H1 (cell line): ENCODE results near the gene APOL4. TPM values are rescaled to one million over a fixed set of nuclear protein-coding genes. Genes with fewer than 3 reads are reported as not detected.
A peak's percentile ranks its signal among the peaks of the same experiment; 100 is the strongest.

ENCODE experiments used
- CTCF ChIA-PET: fragments of 300-600 bp; sonication (Branson Sonifier 250); formaldehyde crosslinking; loops from one replicate; lab custom pipeline; 2021; ENCODE audit not compliant: partially characterized antibody; lab: Charles Lee
- POLR2A ChIA-PET: fragments of 300-600 bp; sonication (Branson Sonifier 250); formaldehyde crosslinking; loops from one replicate; lab custom pipeline; 2021; ENCODE audit warnings: inconsistent platforms; ENCODE audit not compliant: partially characterized antibody; lab: Charles Lee
- DNase-seq, 2 experiments: peaks; one replicate each; pipeline versions ENCODE4 v3.0.0 to v3.0.0-alpha.2; 2010 to 2022; ENCODE audit warnings: low spot score in 2 of 2, low read depth in 1 of 2, mixed read lengths in 1 of 2
- FAIRE-seq: peaks from 2 replicates; lab custom pipeline; 2011; peaks lifted over from hg19 to GRCh38; lab: Jason Lieb, UNC
- H2AFZ ChIP-seq: 2 replicates; pipeline ENCODE4 v1.8.1; 2012; ENCODE audit warnings: low read length, inconsistent platforms
- H2AK5ac ChIP-seq: 2 replicates; pipeline ENCODE4 v1.6.1; 2013; ENCODE audit warnings: low read depth, low read length
- H2BK120ac ChIP-seq: replicated peaks from 2 replicates; pipeline ENCODE3; 2013; ENCODE audit warnings: low read depth, low read length, inconsistent platforms
- H2BK12ac ChIP-seq: 2 replicates; pipeline ENCODE4 v1.6.1; 2013; ENCODE audit warnings: low read depth, low read length
- H2BK15ac ChIP-seq: 2 replicates; pipeline ENCODE4 v1.6.1; 2013; ENCODE audit warnings: low read length
- H2BK20ac ChIP-seq: 2 replicates; pipeline ENCODE4 v1.6.1; 2013; ENCODE audit warnings: low read length
- H2BK5ac ChIP-seq: 2 replicates; pipeline ENCODE4 v1.6.1; 2013; ENCODE audit warnings: low read depth, low read length
- H3K14ac ChIP-seq: 2 replicates; pipeline ENCODE4 v1.6.1; 2013; ENCODE audit warnings: inconsistent platforms; ENCODE audit not compliant: insufficient read length
- H3K18ac ChIP-seq: 2 replicates; pipeline ENCODE4 v1.6.1; 2013; ENCODE audit warnings: low read length; ENCODE audit errors: extremely low read depth
- H3K23ac ChIP-seq: 2 replicates; pipeline ENCODE4 v1.6.1; 2013; ENCODE audit warnings: inconsistent platforms; ENCODE audit not compliant: insufficient read length
- H3K23me2 ChIP-seq: 2 replicates; pipeline ENCODE4 v1.6.1; 2013; ENCODE audit warnings: low read depth, low read length
- H3K27ac ChIP-seq: 2 replicates; pipeline ENCODE4 v1.6.1; 2011; ENCODE audit warnings: low read depth, low read length, inconsistent platforms
- H3K27me3 ChIP-seq, 4 experiments: replicated peaks in 1 of 4; 1 replicate in 1 of 4; 2 replicates in 3 of 4; pipeline versions ENCODE4 v1.6.1 to v1.8.1; 2011 to 2013; ENCODE audit warnings: low read length in 3 of 4, mild to moderate bottlenecking in 3 of 4, inconsistent platforms in 2 of 4, mixed read lengths in 2 of 4, moderate library complexity in 1 of 4; ENCODE audit not compliant: control insufficient read depth in 3 of 4, insufficient read depth in 3 of 4; ENCODE audit errors: extremely low read depth in 1 of 4
- H3K36me3 ChIP-seq, 4 experiments: 2 replicates each; pipeline versions ENCODE4 v1.6.1 to v1.8.1; 2011 to 2013; ENCODE audit warnings: mild to moderate bottlenecking in 4 of 4, low read length in 3 of 4, moderate library complexity in 2 of 4, control low read depth in 1 of 4, inconsistent platforms in 1 of 4; ENCODE audit not compliant: insufficient read depth in 4 of 4, control insufficient read depth in 2 of 4
- H3K4ac ChIP-seq: replicated peaks from 2 replicates; pipeline ENCODE3; 2013; ENCODE audit warnings: low read length, low read depth, mixed read lengths, inconsistent platforms; ENCODE audit not compliant: insufficient read length
- H3K4me1 ChIP-seq, 4 experiments: replicated peaks in 1 of 4; 1 replicate in 1 of 4; 2 replicates in 3 of 4; pipeline versions ENCODE4 v1.6.1 to v1.8.1; 2011 to 2013; ENCODE audit warnings: low read length in 3 of 4, inconsistent platforms in 2 of 4, mixed read lengths in 1 of 4; ENCODE audit not compliant: insufficient read depth in 4 of 4, control insufficient read depth in 3 of 4
- H3K4me2 ChIP-seq, 2 experiments: 2 replicates each; pipeline versions ENCODE4 v1.6.1 to v1.8.1; 2011 to 2013; ENCODE audit warnings: low read depth in 2 of 2, low read length in 2 of 2, control low read depth in 1 of 2, inconsistent platforms in 1 of 2, mild to moderate bottlenecking in 1 of 2; ENCODE audit not compliant: insufficient read depth in 1 of 2
- H3K4me3 ChIP-seq, 4 experiments: fragments of 200-600, 300-600 bp in 1 of 4; sonication (generic), shearing (Covaris generic), sonication (Bioruptor Twin) in 1 of 4; 2 replicates each; pipeline versions ENCODE4 v1.5.1 to v1.8.1; 2011 to 2016; ENCODE audit warnings: low read length in 4 of 4, low read depth in 3 of 4, control low read depth in 2 of 4, inconsistent platforms in 2 of 4, mild to moderate bottlenecking in 2 of 4, mixed read lengths in 1 of 4, moderate library complexity in 1 of 4; ENCODE audit not compliant: insufficient read depth in 2 of 4; ENCODE audit errors: extremely low read depth in 1 of 4
- H3K56ac ChIP-seq: replicated peaks from 2 replicates; pipeline ENCODE3; 2013; ENCODE audit warnings: low read depth, mild to moderate bottlenecking, mixed read lengths, low read length, inconsistent platforms; ENCODE audit not compliant: insufficient read length
- H3K79me1 ChIP-seq: 2 replicates; pipeline ENCODE4 v1.6.1; 2013; ENCODE audit warnings: low read depth, low read length, control low read depth
- H3K79me2 ChIP-seq, 2 experiments: 2 replicates each; pipeline versions ENCODE4 v1.6.1 to v1.8.1; 2012 to 2013; ENCODE audit warnings: low read length in 2 of 2, mild to moderate bottlenecking in 2 of 2, inconsistent platforms in 1 of 2; ENCODE audit not compliant: insufficient read depth in 2 of 2, control insufficient read depth in 1 of 2
- H3K9ac ChIP-seq, 4 experiments: replicated peaks in 1 of 4; 1 replicate in 1 of 4; 2 replicates in 3 of 4; pipeline versions ENCODE4 v1.6.1 to v1.8.1; 2011 to 2013; ENCODE audit warnings: low read depth in 3 of 4, low read length in 3 of 4, control low read depth in 2 of 4, mild to moderate bottlenecking in 2 of 4, moderate library complexity in 2 of 4, inconsistent platforms in 1 of 4; ENCODE audit errors: extremely low read depth in 1 of 4
- H3K9me3 ChIP-seq, 2 experiments: 2 replicates each; pipeline versions ENCODE4 v1.6.1 to v1.8.1; 2012 to 2013; ENCODE audit warnings: mild to moderate bottlenecking in 2 of 2, moderate library complexity in 2 of 2, control low read depth in 1 of 2, inconsistent platforms in 1 of 2, low read depth in 1 of 2, low read length in 1 of 2, mixed read lengths in 1 of 2; ENCODE audit not compliant: insufficient read depth in 2 of 2
- H4K20me1 ChIP-seq, 2 experiments: replicated peaks in 1 of 2; 2 replicates each; pipeline versions ENCODE3 to v1.8.1; 2011 to 2013; ENCODE audit warnings: inconsistent platforms in 2 of 2, low read length in 2 of 2, mild to moderate bottlenecking in 1 of 2; ENCODE audit not compliant: insufficient read depth in 2 of 2, control insufficient read depth in 1 of 2
- H4K5ac ChIP-seq: 2 replicates; pipeline ENCODE4 v1.6.1; 2013; ENCODE audit warnings: low read length, low read depth, mixed read lengths, inconsistent platforms; ENCODE audit not compliant: insufficient read length
- H4K8ac ChIP-seq: 2 replicates; pipeline ENCODE4 v1.8.0; 2013; ENCODE audit warnings: mild to moderate bottlenecking, moderate library complexity, low read length, inconsistent platforms; ENCODE audit not compliant: insufficient read depth; ENCODE audit errors: extremely low read depth
- H4K91ac ChIP-seq: replicated peaks from 2 replicates; pipeline ENCODE3; 2013; ENCODE audit warnings: low read length, mixed read lengths, inconsistent platforms; ENCODE audit not compliant: insufficient read length
- CTBP2 ChIP-seq: IDR thresholded peaks from 2 replicates; pipeline ENCODE4 v1.7.0; 2011; ENCODE audit warnings: borderline replicate concordance, mild to moderate bottlenecking, moderate library complexity, mixed read lengths, low read length; ENCODE audit not compliant: insufficient read depth, insufficient read length
- CTCF ChIP-seq, 3 experiments: IDR thresholded peaks; 1 replicate in 2 of 3; 2 replicates in 1 of 3; pipeline versions ENCODE4 v1.5.1 to v1.6.1; 2011; ENCODE audit warnings: low read length in 3 of 3, mild to moderate bottlenecking in 3 of 3, inconsistent platforms in 2 of 3, low read depth in 1 of 3, moderate library complexity in 1 of 3; ENCODE audit not compliant: insufficient read depth in 1 of 3; ENCODE audit errors: control extremely low read depth in 1 of 3
- KDM4A ChIP-seq: IDR thresholded peaks from one replicate; pipeline ENCODE4 v1.7.1; 2012; ENCODE audit warnings: low read depth, mild to moderate bottlenecking, moderate library complexity, low read length, inconsistent platforms; ENCODE audit not compliant: severe bottlenecking
- MAFK ChIP-seq: IDR thresholded peaks from 2 replicates; pipeline ENCODE4 v1.6.1; 2012; ENCODE audit warnings: low read depth, mild to moderate bottlenecking, improper control_type of control experiment, low read length
- MAX ChIP-seq: IDR thresholded peaks from 2 replicates; pipeline ENCODE4 v1.6.1; 2012; ENCODE audit warnings: inconsistent platforms
- SP2 ChIP-seq: IDR thresholded peaks from 2 replicates; pipeline ENCODE4 v1.6.1; 2012; ENCODE audit warnings: mild to moderate bottlenecking, low read length, inconsistent platforms
- TCF12 ChIP-seq: IDR thresholded peaks from 2 replicates; pipeline ENCODE4 v1.6.1; 2011; ENCODE audit warnings: low read depth, mild to moderate bottlenecking, low read length
- YY1 ChIP-seq: IDR thresholded peaks from 2 replicates; pipeline ENCODE4 v1.6.1; 2011; ENCODE audit warnings: low read depth, mild to moderate bottlenecking, low read length
- WGBS, 2 experiments: shearing (Covaris generic) in 1 of 2; methylation state at CpG; one replicate each; pipeline versions ENCODE4 v1.1.6 to v1.1.7; 2013 to 2015; ENCODE audit warnings: low lambda C conversion rate in 2 of 2, mixed read lengths in 2 of 2, inconsistent platforms in 1 of 2, low coverage in 1 of 2, missing lambda C conversion rate in 1 of 2; ENCODE audit not compliant: insufficient replicate concordance in 2 of 2, insufficient coverage in 1 of 2, insufficient read length in 1 of 2; ENCODE audit errors: extremely low coverage in 1 of 2, missing lambda C conversion rate in 1 of 2; 5-methylcytosine and 5-hydroxymethylcytosine counted together
- polyA plus RNA-seq, 7 experiments: library from polyadenylated mRNA; depleted of rRNA in 3 of 7; stranded (reverse) in 5 of 7; unstranded in 2 of 7; fragments of >200 nt in 5 of 7; fragments of 200-250 nt in 2 of 7; gene quantifications; 1 replicate in 5 of 7; 2 replicates in 1 of 7; 4 replicates in 1 of 7; pipeline versions ENCODE4 v1.2.1 to v1.2.3, GENCODE V29; 2011 to 2013; ENCODE audit warnings: missing spikeins in 2 of 7, mixed read lengths in 2 of 7
- total RNA-seq: library from RNA; stranded (reverse); fragmentation: NEBNext Ultra II Directional; extraction: Animal tissue kit (Norgen Biotek cat#: 25700); gene quantifications from 2 replicates; pipeline ENCODE4 v1.2.1, GENCODE V29; 2021

The APOL4 gene
- total and polyA plus RNA-seq, 2 of the 8 experiments (the other 6 are each of a cell fraction or from before 2014, with no cell fraction given), result 0.02 TPM; not detected in 1

GRCh38 chr22:36180038-36180880 lies 21.4 kb downstream of the APOL4 start:
- no peak overlapping the region for H2BK120ac ChIP-seq
- WGBS, 2 experiments, result 66% methylated on average over 22 of the region's 22 CpGs; no CpG with 5 or more reads in 1 of the 2 experiments
- H3K9ac ChIP-seq, result no peak overlapping the region
- POLR2A ChIA-PET, result no interaction called here
- no peaks in the 10 kb centered on the region for H3K4me1 ChIP-seq
- no peaks in the 10 kb centered on the region for H3K9me3 ChIP-seq
- H4K20me1 ChIP-seq, result no peaks in the 10 kb centered on the region
- peak overlapping the region; percentile 90 for H4K91ac ChIP-seq
- H3K4me2 ChIP-seq, result no peak overlapping the region
- no peak overlapping the region for H3K27ac ChIP-seq
- no peaks in the 10 kb centered on the region for H3K36me3 ChIP-seq
- H3K56ac ChIP-seq, result no peak overlapping the region
- H2AFZ ChIP-seq, result peak overlapping the region; percentile 85
- no peak overlapping the region for H3K4ac ChIP-seq
- H2BK20ac ChIP-seq, result no peak overlapping the region
- no peak overlapping the region for H3K23ac ChIP-seq
- peak overlapping the region; percentile 1; the same call in 1 of the 2 replicates for H3K18ac ChIP-seq
- H4K5ac ChIP-seq, result no peak overlapping the region
- DNase-seq (peak; percentile 50 to 94), FAIRE-seq (peak; percentile 78)
- no peak overlapping the region for H2AK5ac ChIP-seq
- H4K8ac ChIP-seq, result no peak overlapping the region
- no peak overlapping the region for H2BK5ac ChIP-seq
- H3K79me2 ChIP-seq, result no peaks in the 10 kb centered on the region
- H2BK12ac ChIP-seq, result no peak overlapping the region; the same call in 1 of the 2 replicates
- CTCF ChIA-PET, result interaction anchor here (0.7 to 8.1 kb wide), 27 partner anchors 8 to 306 kb away, joined by 3 to 86 read pairs (median 4); partner anchors contain the start of genes APOL2 and APOL3
- H3K27me3 ChIP-seq, result peaks cover 0 to 1% (median 0%) of the 10 kb centered on the region in 4 experiments; a peak in 2 of 7 replicates
- H3K14ac ChIP-seq, result no peak overlapping the region
- no peak overlapping the region for H3K4me3 ChIP-seq
- peak overlapping the region; percentile 5; the same call in 1 of the 2 replicates for H2BK15ac ChIP-seq
- H3K79me1 ChIP-seq, result no peaks in the 10 kb centered on the region
- no peaks in the 10 kb centered on the region for H3K23me2 ChIP-seq
- no peak for TF ChIP-seq CTBP2
- TF ChIP-seq SP2, result no peak
- TF ChIP-seq MAFK, result no peak
- TF ChIP-seq MAX, result peak; percentile 88
- TF ChIP-seq KDM4A, result no peak
- TF ChIP-seq YY1, result peak; percentile 67; the same call in 1 of the 2 replicates
- no peak for TF ChIP-seq TCF12
- peak; percentile 82 to 93 (median 86) for TF ChIP-seq CTCF (IDR thresholded peaks at IDR 0.05; ENCODE audit: control extremely low read depth in 1 of 3, insufficient read depth in 1 of 3, low read depth in 1 of 3, low read length in 3 of 3)
